Gastroesophageal sphincter (tissue), 4 donors: ENCODE results near the gene ZNF429. TPM values are rescaled to one million over a fixed set of nuclear protein-coding genes. Genes with fewer than 3 reads are reported as not detected.
A peak's percentile ranks its signal among the peaks of the same experiment; 100 is the strongest.

ENCODE experiments used
- ATAC-seq: fragments of 150-250 bp; one replicate; pipeline ENCODE4 v1.9.1; 2016; ENCODE audit warnings: mild to moderate bottlenecking, moderate library complexity
- H3K27ac ChIP-seq, 4 donors: fragments of 200-600 bp; sonication (generic) in 3 of 4; 1 replicate in 3 of 4; 2 replicates in 1 of 4; pipeline ENCODE4 v1.5.1; 2016 to 2019
- H3K27me3 ChIP-seq: fragments of 200-600 bp; sonication (generic); one replicate; pipeline ENCODE4 v1.5.1; 2019
- H3K36me3 ChIP-seq, 2 donors: fragments of 200-600 bp; sonication (generic); one replicate each; pipeline ENCODE4 v1.5.1; 2019; ENCODE audit warnings: control low read depth in 1 of 2
- H3K4me1 ChIP-seq, 3 donors: fragments of 200-600 bp; sonication (generic); 1 replicate in 2 of 3; 2 replicates in 1 of 3; pipeline ENCODE4 v1.5.1; 2016 to 2019; ENCODE audit warnings: control low read depth in 2 of 3
- H3K4me3 ChIP-seq, 2 donors: fragments of 200-600 bp; sonication (generic); one replicate each; pipeline ENCODE4 v1.5.1; 2019; ENCODE audit warnings: mild to moderate bottlenecking in 1 of 2, moderate library complexity in 1 of 2
- H3K9me3 ChIP-seq, 3 donors: fragments of 200-600 bp; sonication (generic); one replicate each; pipeline ENCODE4 v1.5.1; 2017 to 2019; ENCODE audit warnings: control low read depth in 2 of 3
- CTCF ChIP-seq, 4 experiments: fragments of 200-600 bp in 2 of 4; fragments of 450-650 bp in 2 of 4; sonication (generic) in 1 of 4; IDR thresholded peaks; one replicate each; pipeline ENCODE4 v1.5.1; 2017 to 2019; ENCODE audit warnings: antibody characterized with exemption in 4 of 4, mild to moderate bottlenecking in 2 of 4, moderate library complexity in 2 of 4
- EP300 ChIP-seq: sonication (generic); formaldehyde crosslinking; IDR thresholded peaks from one replicate; pipeline ENCODE4 v1.6.1; 2017; ENCODE audit warnings: antibody characterized with exemption, mild to moderate bottlenecking
- POLR2A ChIP-seq, 2 donors: fragments of 450-650 bp; IDR thresholded peaks; one replicate each; pipeline ENCODE4 v1.6.1; 2017; ENCODE audit warnings: antibody characterized with exemption in 2 of 2, mild to moderate bottlenecking in 2 of 2, moderate library complexity in 1 of 2
- POLR2AphosphoS5 ChIP-seq: sonication (generic); formaldehyde crosslinking; IDR thresholded peaks from one replicate; pipeline ENCODE4 v1.6.1; 2017; ENCODE audit warnings: antibody characterized with exemption
- WGBS, 2 donors: methylation state at CpG; one replicate each; pipeline ENCODE4 v1.1.5; 2018; ENCODE audit warnings: low coverage in 1 of 2; 5-methylcytosine and 5-hydroxymethylcytosine counted together
- total RNA-seq, 4 donors: library from RNA; depleted of rRNA; stranded (reverse); fragments of >200 nt; gene quantifications; one replicate each; pipeline ENCODE4 v1.1.0, GENCODE V29; 2016

The ZNF429 gene
- 10 to 100 TPM in 2 of 4 donors, 1 to 10 TPM in 2; 6.4 to 20.2 (median 10.0) TPM for total RNA-seq

- TF ChIP-seq POLR2AphosphoS5 (peak; percentile 48), POLR2A (IDR thresholded peaks at IDR 0.05) (peak in 1 of 2 donors; percentile 18), CTCF (IDR thresholded peaks at IDR 0.05) (no peak), EP300 (no peak)
- H3K27me3 ChIP-seq, result no peaks in the 10 kb centered on the region
- no peaks in the 10 kb centered on the region for H3K36me3 ChIP-seq
- 0 to 1% methylated on average over 5 to 10 of the region's 43 CpGs for WGBS, 2 donors
- peaks cover 0 to 36% (median 5%) of the 10 kb centered on the region in 3 donors for H3K4me1 ChIP-seq
- ATAC-seq, result peak; percentile 99
- H3K27ac ChIP-seq, result peak within 1 kb of the TSS; percentile 81 to 96 (median 94)
- H3K9me3 ChIP-seq, result no peaks in the 10 kb centered on the region
- peak within 1 kb of the TSS; percentile 80 to 93 for H3K4me3 ChIP-seq
These were observed at the start of gene ZNF429 for GRCh38 chr19:21505459-21506451. TSS of gene ZNF429 (plus strand) at chr19:21505602. CDS start at chr19:21505772, 170 bp downstream.

DNA sequence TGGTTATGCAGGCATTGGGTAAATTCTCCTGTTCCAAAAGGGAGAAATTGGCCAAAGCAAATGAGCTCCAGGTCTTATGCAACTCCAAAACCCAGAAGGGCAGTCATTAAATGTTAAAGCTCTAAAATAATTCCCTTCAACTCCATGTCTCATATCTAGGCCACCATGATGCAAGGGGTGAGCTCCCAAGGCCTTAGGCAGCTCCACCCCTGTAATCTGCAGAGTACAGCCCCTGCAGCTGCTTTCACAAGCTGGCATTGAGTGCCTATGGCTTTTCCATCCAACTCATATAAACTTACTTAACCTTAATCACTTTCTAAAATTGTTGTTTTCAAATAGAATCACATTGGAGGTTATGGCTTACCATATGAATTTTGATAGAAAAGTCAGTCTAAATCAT, 44.7 kb upstream of the ZNF429 start:
- H3K4me1 ChIP-seq, result no peaks in the 10 kb centered on the region
- ATAC-seq, result no peak
- peaks cover 22% of the 10 kb centered on the region for H3K27me3 ChIP-seq
- no peak overlapping the region for H3K27ac ChIP-seq
- H3K36me3 ChIP-seq, result no peaks in the 10 kb centered on the region
- TF ChIP-seq POLR2AphosphoS5 (no peak), CTCF (IDR thresholded peaks at IDR 0.05) (no peak), POLR2A (IDR thresholded peaks at IDR 0.05) (no peak), EP300 (no peak)
- H3K9me3 ChIP-seq, result peaks cover 0 to 21% (median 0%) of the 10 kb centered on the region in 3 donors
- H3K4me3 ChIP-seq, result no peak overlapping the region

DNA sequence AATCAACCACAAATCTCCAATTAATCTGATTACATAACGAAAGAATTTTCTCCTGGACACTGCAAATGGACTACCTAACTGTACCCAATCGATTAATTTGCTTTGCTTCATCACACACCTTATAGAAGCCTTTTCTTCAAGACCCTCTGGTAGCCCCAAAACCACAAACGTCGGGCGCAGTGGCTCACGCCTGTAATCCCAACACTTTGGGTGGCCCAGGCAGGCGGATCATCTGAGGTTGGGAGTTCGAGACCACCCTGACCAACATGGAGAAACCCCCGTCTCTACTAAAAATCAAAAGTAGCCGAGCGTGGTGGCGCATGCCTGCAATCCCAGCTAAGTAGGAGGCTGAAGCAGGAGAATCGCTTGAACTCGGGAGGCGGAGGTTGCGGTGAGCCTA, 42.9 kb upstream of the ZNF429 start:
- H3K4me1 ChIP-seq, result no peaks in the 10 kb centered on the region
- ATAC-seq, result no peak
- no peaks in the 10 kb centered on the region for H3K36me3 ChIP-seq
- peaks cover 0 to 18% (median 0%) of the 10 kb centered on the region in 3 donors for H3K9me3 ChIP-seq
- WGBS, 2 donors, result 92 to 94% methylated on average over 2 to 16 of the region's 16 CpGs
- H3K4me3 ChIP-seq, result no peak overlapping the region
- TF ChIP-seq POLR2AphosphoS5 (no peak), POLR2A (IDR thresholded peaks at IDR 0.05) (no peak), CTCF (IDR thresholded peaks at IDR 0.05) (no peak), EP300 (no peak)
- H3K27ac ChIP-seq, result no peak overlapping the region
- H3K27me3 ChIP-seq, result peaks cover 22% of the 10 kb centered on the region

DNA sequence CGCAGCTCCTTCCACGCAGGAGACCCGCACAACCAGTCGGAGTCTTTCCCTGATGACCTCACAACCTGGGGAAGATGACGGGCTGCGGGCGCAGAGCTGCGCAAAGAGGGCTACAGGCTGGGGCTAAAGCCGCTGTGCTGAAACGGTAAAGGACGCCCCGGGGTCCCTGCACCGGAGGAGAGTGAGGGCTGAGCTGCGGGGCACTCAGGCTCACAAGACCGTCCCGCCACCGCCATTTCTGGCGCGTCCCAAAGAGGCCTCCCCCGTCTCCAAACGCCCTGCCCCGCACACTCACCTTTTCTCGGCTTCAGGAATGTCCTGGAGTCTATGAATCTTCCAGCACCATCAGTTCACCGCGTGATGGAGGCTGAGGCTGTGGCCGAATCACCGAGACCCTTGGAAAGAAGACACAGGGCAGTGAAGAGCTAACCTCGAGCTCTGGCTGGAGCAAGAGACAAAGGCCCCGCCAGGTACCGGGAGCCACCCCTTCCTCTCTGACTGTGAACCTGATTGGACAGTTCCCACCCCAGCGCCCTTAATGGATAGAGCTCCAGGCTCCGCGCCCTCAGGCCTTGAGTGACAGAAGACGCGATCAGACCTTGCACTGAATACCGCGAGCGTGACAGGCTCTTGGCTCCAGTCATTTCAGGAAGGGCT, 41.8 kb upstream of the ZNF429 start:
- peaks cover 22% of the 10 kb centered on the region for H3K27me3 ChIP-seq
- H3K4me3 ChIP-seq, result peak overlapping the region in 1 of 2 donors; percentile 12
- no peaks in the 10 kb centered on the region for H3K4me1 ChIP-seq
- TF ChIP-seq EP300 (no peak), POLR2AphosphoS5 (no peak), CTCF (IDR thresholded peaks at IDR 0.05) (no peak), POLR2A (IDR thresholded peaks at IDR 0.05) (no peak)
- 0 to 9% methylated on average over 1 to 8 of the region's 38 CpGs for WGBS, 2 donors
- no peak for ATAC-seq
- no peaks in the 10 kb centered on the region for H3K36me3 ChIP-seq
- peaks cover 0 to 14% (median 0%) of the 10 kb centered on the region in 3 donors for H3K9me3 ChIP-seq
- no peak overlapping the region for H3K27ac ChIP-seq
